Cardiac muscle cell (in vitro differentiated cells and primary cell): Measurements from ENCODE around the gene RSU1. TPM values are rescaled to one million over a fixed set of nuclear protein-coding genes. Genes with fewer than 3 reads are reported as not detected.
"Not testable (repeated sequence)": the region's sequence is repeated elsewhere in the genome, so short reads cannot be mapped to it uniquely, and the experiment has no call there.

Experiments used
- DNase-seq, 2 donors: peaks; one replicate each; pipeline versions ENCODE4 v3.0.0 to v3.0.0-alpha.2; 2010 to 2017; ENCODE audit warnings: low read depth in 1 of 2, low spot score in 1 of 2
- H3K27ac ChIP-seq: fragments of 200-600 bp; sonication (generic); 2 replicates; pipeline ENCODE4 v1.5.1; 2016
- H3K27me3 ChIP-seq: fragments of 200-600 bp; sonication (generic); 2 replicates; pipeline ENCODE4 v1.6.0; 2016; ENCODE audit warnings: control low read depth
- H3K36me3 ChIP-seq: fragments of 200-600 bp; sonication (generic); 2 replicates; pipeline ENCODE4 v1.5.1; 2016; ENCODE audit warnings: control low read depth
- H3K4me1 ChIP-seq: fragments of 200-600 bp; sonication (generic); 2 replicates; pipeline ENCODE4 v1.8.1; 2017; ENCODE audit warnings: low read depth, mild to moderate bottlenecking, mixed run types
- H3K4me3 ChIP-seq: fragments of 200-600 bp; sonication (generic); 2 replicates; pipeline ENCODE4 v1.5.1; 2016; ENCODE audit warnings: mild to moderate bottlenecking
- H3K9me3 ChIP-seq: fragments of 200-600 bp; sonication (generic); 2 replicates; pipeline ENCODE4 v1.5.1; 2017; ENCODE audit warnings: low read depth, mild to moderate bottlenecking, control low read depth
- CTCF ChIP-seq: IDR thresholded peaks from 2 replicates; pipeline ENCODE4 v1.5.1; 2012; ENCODE audit warnings: low read depth, mild to moderate bottlenecking, low read length
- polyA plus RNA-seq: library from polyadenylated mRNA; unstranded; fragments of >200 nt; fragmentation: Nextera tagmentation; extraction: Ambion mirVana; gene quantifications from 2 replicates; pipeline ENCODE4 v1.2.1, GENCODE V29; 2016
- total RNA-seq: library from RNA; depleted of rRNA; stranded (reverse); fragments of >200 nt; gene quantifications from 2 replicates; pipeline ENCODE4 v1.2.3, GENCODE V29; 2016

RSU1 gene
- total and polyA plus RNA-seq, 2 experiments from 2014 or later: 18.4 to 69.7 TPM

- Histone ChIP-seq H3K4me1 (no peaks in the 10 kb centered on the region), H3K27ac (no peak overlapping the region), H3K9me3 (no peaks in the 10 kb centered on the region), H3K27me3 (no peaks in the 10 kb centered on the region), H3K36me3 (no peaks in the 10 kb centered on the region), H3K4me3 (no peak overlapping the region)
- DNase-seq: no peak
- no peak for TF ChIP-seq CTCF
These were observed 51.5 kb downstream of the RSU1 start for GRCh38 chr10:16765509-16766375.

- DNase-seq: no peak
These were observed 55.9 kb downstream of the RSU1 start for GRCh38 chr10:16761300-16761699.

GRCh38 chr10:16756561-16757221 lies 60.5 kb downstream of the RSU1 start:
- H3K27ac ChIP-seq: no peak overlapping the region
- no peak overlapping the region for H3K4me3 ChIP-seq
- H3K36me3 ChIP-seq: no peaks in the 10 kb centered on the region
- no peaks in the 10 kb centered on the region for H3K4me1 ChIP-seq
- no peaks in the 10 kb centered on the region for H3K9me3 ChIP-seq
- H3K27me3 ChIP-seq: no peaks in the 10 kb centered on the region
- no peak for TF ChIP-seq CTCF
- DNase-seq: peak in 1 of 2 donors; percentile 65

More at GRCh38 chr10:16761300-16761699, 55.9 kb downstream of the RSU1 start:
- H3K4me3 ChIP-seq: no peak overlapping the region
- no peak for TF ChIP-seq CTCF
- no peak overlapping the region for H3K27ac ChIP-seq
- no peaks in the 10 kb centered on the region for H3K4me1 ChIP-seq
- H3K36me3 ChIP-seq: no peaks in the 10 kb centered on the region
- no peaks in the 10 kb centered on the region for H3K27me3 ChIP-seq
- H3K9me3 ChIP-seq: no peaks in the 10 kb centered on the region

GRCh38 chr10:16754765-16755164 lies 62.5 kb downstream of the RSU1 start:
- H3K36me3 ChIP-seq: peaks cover 3% of the 10 kb centered on the region
- H3K4me1 ChIP-seq: no peaks in the 10 kb centered on the region
- TF ChIP-seq CTCF: no peak
- H3K4me3 ChIP-seq: no peak overlapping the region
- H3K9me3 ChIP-seq: no peaks in the 10 kb centered on the region
- no peak overlapping the region for H3K27ac ChIP-seq
- H3K27me3 ChIP-seq: no peaks in the 10 kb centered on the region
- DNase-seq: no peak

- H3K27ac ChIP-seq, H3K27me3 ChIP-seq, DNase-seq, H3K4me1 ChIP-seq, H3K9me3 ChIP-seq, H3K36me3 ChIP-seq, H3K4me3 ChIP-seq: not testable (repeated sequence)
These were observed 64.4 kb downstream of the RSU1 start for GRCh38 chr10:16752849-16753248.

GRCh38 chr10:16752099-16752498 lies 65.1 kb downstream of the RSU1 start:
- peaks cover 3% of the 10 kb centered on the region for H3K36me3 ChIP-seq
- no peak for TF ChIP-seq CTCF
- H3K4me3 ChIP-seq: no peak overlapping the region
- no peaks in the 10 kb centered on the region for H3K27me3 ChIP-seq
- H3K4me1 ChIP-seq: no peaks in the 10 kb centered on the region
- no peak for DNase-seq
- H3K9me3 ChIP-seq: no peaks in the 10 kb centered on the region
- H3K27ac ChIP-seq: no peak overlapping the region
